ENCODE data around the gene FRY. TPM values are rescaled to one million over a fixed set of nuclear protein-coding genes. Genes with fewer than 3 reads are reported as not detected.

FRY gene
- total RNA-seq, 1 donor, result 12.3 TPM

DNA sequence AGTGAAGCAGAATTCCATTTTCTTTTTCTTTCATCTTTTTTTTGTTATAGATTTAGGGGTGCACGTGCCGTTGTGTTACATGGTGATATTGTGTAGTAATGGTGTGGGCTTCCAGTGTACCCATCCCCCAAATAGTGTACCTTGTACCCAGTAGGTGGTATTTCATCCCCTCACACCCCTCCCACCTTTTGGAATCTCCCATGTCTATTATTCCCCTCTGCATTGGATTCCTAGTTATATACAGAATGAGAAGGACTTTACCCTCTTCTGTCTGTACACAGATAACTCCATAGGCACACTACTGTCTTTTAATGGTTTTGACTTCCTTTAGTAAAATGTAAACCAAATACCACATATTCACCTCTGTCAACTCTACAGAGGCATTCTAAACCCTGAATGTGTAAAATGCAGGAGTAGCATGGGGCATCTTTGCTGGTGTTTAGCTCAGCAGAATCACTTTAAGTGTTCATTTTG lies 28.0 kb downstream of the FRY start:
- H3K27me3 ChIP-seq (ENCODE audit: insufficient read depth, low read length), result no peaks in the 10 kb centered on the region
- no peaks in the 10 kb centered on the region for H3K79me2 ChIP-seq (ENCODE audit: insufficient read depth, low read length)
- no peak overlapping the region for H2AFZ ChIP-seq (ENCODE audit: low read length)
- no peaks in the 10 kb centered on the region for H3K36me3 ChIP-seq (ENCODE audit: insufficient read depth, low read length)
- H3K4me3 ChIP-seq (ENCODE audit: insufficient read depth, low read length), result no peak overlapping the region
- DNase-seq (ENCODE audit: insufficient read length, low spot score, missing footprints), result no peak
- no peaks in the 10 kb centered on the region for H3K4me1 ChIP-seq (ENCODE audit: insufficient read depth, low read length)
- H4K20me1 ChIP-seq (ENCODE audit: insufficient read depth, low read length), result no peaks in the 10 kb centered on the region
- H3K27ac ChIP-seq (ENCODE audit: low read depth, low read length), result no peak overlapping the region
- H3K4me2 ChIP-seq (ENCODE audit: insufficient read depth, low read length), result no peak overlapping the region
- TF ChIP-seq, protein P1, sequence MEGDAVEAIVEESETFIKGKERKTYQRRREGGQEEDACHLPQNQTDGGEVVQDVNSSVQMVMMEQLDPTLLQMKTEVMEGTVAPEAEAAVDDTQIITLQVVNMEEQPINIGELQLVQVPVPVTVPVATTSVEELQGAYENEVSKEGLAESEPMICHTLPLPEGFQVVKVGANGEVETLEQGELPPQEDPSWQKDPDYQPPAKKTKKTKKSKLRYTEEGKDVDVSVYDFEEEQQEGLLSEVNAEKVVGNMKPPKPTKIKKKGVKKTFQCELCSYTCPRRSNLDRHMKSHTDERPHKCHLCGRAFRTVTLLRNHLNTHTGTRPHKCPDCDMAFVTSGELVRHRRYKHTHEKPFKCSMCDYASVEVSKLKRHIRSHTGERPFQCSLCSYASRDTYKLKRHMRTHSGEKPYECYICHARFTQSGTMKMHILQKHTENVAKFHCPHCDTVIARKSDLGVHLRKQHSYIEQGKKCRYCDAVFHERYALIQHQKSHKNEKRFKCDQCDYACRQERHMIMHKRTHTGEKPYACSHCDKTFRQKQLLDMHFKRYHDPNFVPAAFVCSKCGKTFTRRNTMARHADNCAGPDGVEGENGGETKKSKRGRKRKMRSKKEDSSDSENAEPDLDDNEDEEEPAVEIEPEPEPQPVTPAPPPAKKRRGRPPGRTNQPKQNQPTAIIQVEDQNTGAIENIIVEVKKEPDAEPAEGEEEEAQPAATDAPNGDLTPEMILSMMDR (IDR thresholded peaks at IDR 0.05; ENCODE audit: extremely low read depth, low read depth, low read length), result no peak
- H3K9me3 ChIP-seq (ENCODE audit: low read depth, low read length), result no peaks in the 10 kb centered on the region

DNA sequence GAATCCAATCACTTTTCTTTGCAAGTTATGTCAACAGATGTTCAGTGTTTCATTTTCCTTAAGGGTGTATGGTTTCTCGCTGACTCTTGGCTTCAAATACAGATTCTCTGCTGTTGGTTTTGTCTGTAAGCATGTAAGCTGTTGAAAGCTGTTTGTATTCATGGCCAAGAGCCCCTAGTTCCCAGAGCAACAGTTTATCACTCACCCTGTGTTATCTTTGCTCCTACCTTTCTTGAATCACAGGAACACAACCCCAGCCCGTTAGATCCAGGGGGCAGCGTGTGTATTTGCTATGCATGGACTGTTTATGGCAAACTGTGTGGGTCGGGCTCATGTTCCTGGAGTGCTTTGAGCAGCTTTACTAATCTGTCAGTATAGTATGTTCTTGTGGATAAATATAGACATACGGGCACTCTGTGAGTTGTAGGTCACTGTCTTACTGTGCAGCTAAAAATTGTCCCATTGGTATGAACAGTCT lies 28.9 kb downstream of the FRY start:
- H3K27me3 ChIP-seq (ENCODE audit: insufficient read depth, low read length), result no peaks in the 10 kb centered on the region
- peak overlapping the region; percentile 22 for H2AFZ ChIP-seq (ENCODE audit: low read length)
- TF ChIP-seq, protein P1 (IDR thresholded peaks at IDR 0.05; ENCODE audit: extremely low read depth, low read depth, low read length), result no peak
- no peak overlapping the region for H3K27ac ChIP-seq (ENCODE audit: low read depth, low read length)
- no peaks in the 10 kb centered on the region for H3K9me3 ChIP-seq (ENCODE audit: low read depth, low read length)
- no peaks in the 10 kb centered on the region for H3K4me1 ChIP-seq (ENCODE audit: insufficient read depth, low read length)
- H3K36me3 ChIP-seq (ENCODE audit: insufficient read depth, low read length), result no peaks in the 10 kb centered on the region
- H3K4me2 ChIP-seq (ENCODE audit: insufficient read depth, low read length), result peak overlapping the region; percentile 15
- DNase-seq (ENCODE audit: insufficient read length, low spot score, missing footprints), result no peak
- H4K20me1 ChIP-seq (ENCODE audit: insufficient read depth, low read length), result no peaks in the 10 kb centered on the region
- no peaks in the 10 kb centered on the region for H3K79me2 ChIP-seq (ENCODE audit: insufficient read depth, low read length)
- H3K4me3 ChIP-seq (ENCODE audit: insufficient read depth, low read length), result no peak overlapping the region

DNA sequence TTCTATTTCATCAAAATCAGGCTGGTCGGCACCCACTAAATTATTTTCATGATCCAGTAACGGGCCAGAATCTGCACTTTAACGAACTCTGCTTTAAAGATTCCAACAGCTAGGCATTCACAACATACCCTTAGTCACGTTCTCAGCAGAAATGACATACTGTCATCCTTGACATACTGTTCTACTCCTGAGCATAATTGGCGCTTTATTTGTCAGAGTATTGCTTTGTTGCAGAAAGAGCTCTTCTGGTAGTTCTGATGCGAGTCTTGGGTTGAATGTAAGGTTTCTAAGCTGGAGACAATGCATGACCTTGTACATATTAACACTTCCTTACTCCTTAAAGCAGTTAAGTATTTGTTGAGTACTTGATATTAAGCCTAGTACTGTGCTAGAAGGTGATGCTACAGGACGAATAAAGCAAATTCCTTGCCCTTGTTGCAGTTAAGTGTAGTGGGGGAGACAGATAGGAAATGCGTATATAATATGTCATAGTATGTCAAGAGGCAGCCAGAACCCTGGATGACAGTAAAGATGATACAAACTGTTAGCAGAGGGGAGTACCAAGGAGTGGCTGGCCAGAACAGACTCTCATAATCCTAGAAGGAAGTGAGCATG lies 32.2 kb downstream of the FRY start:
- H3K36me3 ChIP-seq (ENCODE audit: insufficient read depth, low read length), result no peaks in the 10 kb centered on the region
- H3K9me3 ChIP-seq (ENCODE audit: low read depth, low read length), result no peaks in the 10 kb centered on the region
- H2AFZ ChIP-seq (ENCODE audit: low read length), result no peak overlapping the region
- no peak overlapping the region for H3K4me2 ChIP-seq (ENCODE audit: insufficient read depth, low read length)
- H3K4me1 ChIP-seq (ENCODE audit: insufficient read depth, low read length), result no peaks in the 10 kb centered on the region
- no peaks in the 10 kb centered on the region for H4K20me1 ChIP-seq (ENCODE audit: insufficient read depth, low read length)
- TF ChIP-seq, protein P1 (IDR thresholded peaks at IDR 0.05; ENCODE audit: extremely low read depth, low read depth, low read length), result no peak
- peak; percentile 53 for DNase-seq (ENCODE audit: insufficient read length, low spot score, missing footprints)
- H3K27me3 ChIP-seq (ENCODE audit: insufficient read depth, low read length), result no peaks in the 10 kb centered on the region
- no peaks in the 10 kb centered on the region for H3K79me2 ChIP-seq (ENCODE audit: insufficient read depth, low read length)
- no peak overlapping the region for H3K4me3 ChIP-seq (ENCODE audit: insufficient read depth, low read length)
- H3K27ac ChIP-seq (ENCODE audit: low read depth, low read length), result no peak overlapping the region

DNA sequence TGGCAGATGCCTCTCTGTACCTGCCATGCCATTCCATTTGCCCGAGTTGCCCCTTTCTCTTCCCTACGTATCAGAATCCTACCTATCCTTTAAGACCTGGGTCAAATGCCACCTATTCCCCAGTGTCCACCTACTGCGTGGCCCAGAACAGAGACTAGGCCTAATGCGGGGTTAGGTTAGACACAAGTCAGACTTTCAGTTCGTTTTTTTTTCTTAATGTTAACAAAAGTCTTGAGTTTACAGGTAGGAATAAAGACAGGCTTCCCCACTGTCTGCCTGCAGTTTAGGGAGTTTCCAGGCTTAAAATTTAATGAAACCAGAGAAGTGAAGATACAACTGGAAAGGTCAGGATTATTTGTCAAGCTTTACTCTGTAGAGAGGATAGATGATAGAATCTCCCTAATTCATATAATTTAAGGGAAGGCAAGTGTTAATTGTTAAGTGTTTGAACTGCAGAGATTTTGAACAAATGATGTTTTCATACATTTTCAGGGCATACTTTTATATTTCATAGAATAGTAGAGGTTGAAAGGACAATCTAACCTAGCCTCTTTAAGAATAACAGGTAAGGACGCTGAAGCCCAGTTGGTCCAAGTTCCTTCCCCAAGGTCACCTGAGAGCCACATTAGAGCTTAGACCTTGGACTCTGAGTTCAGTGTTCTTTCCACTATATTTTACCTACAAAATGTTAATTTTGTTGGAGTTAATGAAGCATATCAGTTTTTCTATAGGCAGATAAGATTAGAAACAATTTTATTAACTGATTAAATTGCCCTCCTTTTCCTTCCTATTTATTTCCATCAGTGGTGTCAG lies 35.8 kb downstream of the FRY start:
- no peaks in the 10 kb centered on the region for H3K36me3 ChIP-seq (ENCODE audit: insufficient read depth, low read length)

More for the DNA sequence above, 35.8 kb downstream of the FRY start:
- no peak for DNase-seq (ENCODE audit: insufficient read length, low spot score, missing footprints)
- Histone ChIP-seq H3K4me2 (ENCODE audit: insufficient read depth, low read length) (no peak overlapping the region), H4K20me1 (ENCODE audit: insufficient read depth, low read length) (no peaks in the 10 kb centered on the region), H3K4me1 (ENCODE audit: insufficient read depth, low read length) (no peaks in the 10 kb centered on the region), H2AFZ (ENCODE audit: low read length) (no peak overlapping the region), H3K79me2 (ENCODE audit: insufficient read depth, low read length) (no peaks in the 10 kb centered on the region), H3K27me3 (ENCODE audit: insufficient read depth, low read length) (no peaks in the 10 kb centered on the region), H3K9me3 (ENCODE audit: low read depth, low read length) (no peaks in the 10 kb centered on the region), H3K4me3 (ENCODE audit: insufficient read depth, low read length) (no peak overlapping the region), H3K27ac (ENCODE audit: low read depth, low read length) (no peak overlapping the region)
- TF ChIP-seq, protein P1 (IDR thresholded peaks at IDR 0.05; ENCODE audit: extremely low read depth, low read depth, low read length), result no peak
